ENCODE data around the gene KRT76.

Gene KRT76

DNA sequence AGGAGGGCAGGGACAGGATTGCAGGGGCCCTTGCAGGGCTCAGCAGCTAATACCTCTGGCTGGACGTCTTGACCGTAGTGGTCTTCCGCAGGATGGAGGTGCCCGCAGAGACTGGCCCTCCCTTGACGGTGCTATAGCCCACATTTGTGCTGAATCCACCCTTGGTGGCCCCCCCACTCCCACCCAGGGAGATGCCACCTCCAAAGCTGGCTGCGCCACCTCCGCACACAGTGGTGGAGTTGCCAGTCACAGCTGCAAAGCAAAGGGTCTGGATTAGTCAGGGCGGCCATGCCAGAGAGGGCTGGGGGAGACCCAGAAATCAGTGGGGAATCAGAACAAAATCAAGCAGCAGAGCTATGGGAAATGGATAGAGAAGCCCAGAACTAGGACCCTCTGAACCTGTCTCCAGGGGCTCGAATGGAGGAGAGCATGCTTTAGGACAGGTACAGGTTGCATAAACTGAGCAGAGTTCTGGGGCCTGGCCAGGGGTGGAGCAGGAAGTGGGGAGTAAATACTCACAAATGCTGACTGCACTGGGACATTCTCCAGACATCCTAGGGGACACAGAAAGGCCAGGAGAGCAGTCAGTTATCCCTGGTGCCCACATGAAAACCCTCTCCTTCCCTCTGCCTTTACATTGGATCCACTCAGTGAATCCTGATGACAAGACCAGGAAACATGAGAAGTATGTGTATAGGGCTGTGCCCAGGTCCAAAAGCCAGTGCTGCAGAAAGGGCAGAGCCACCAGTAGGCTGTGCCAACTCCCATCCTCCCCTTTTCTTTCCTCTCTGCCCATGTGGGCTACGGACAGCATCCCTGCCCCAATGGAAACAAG is 44.9 kb upstream of the KRT76 start:
- Histone ChIP-seq H3K4me1 (ENCODE audit: control insufficient read depth, low read depth, low read length) (no peaks in the 10 kb centered on the region), H3K27ac (ENCODE audit: low read depth, low read length) (no peak overlapping the region), H3K79me1 (ENCODE audit: low read length) (no peaks in the 10 kb centered on the region), H2AK5ac (ENCODE audit: low read length) (no peak overlapping the region), H3K56ac (ENCODE audit: low read length) (no peak overlapping the region), H3K9ac (ENCODE audit: low read length) (no peak overlapping the region), H4K5ac (ENCODE audit: low read length) (no peak overlapping the region), H3K4me2 (ENCODE audit: low read length) (no peak overlapping the region), H3K4me3 (ENCODE audit: low read length) (no peak overlapping the region), H3K18ac (ENCODE audit: low read length) (no peak overlapping the region), H2BK120ac (ENCODE audit: low read depth, low read length) (no peak overlapping the region), H3K27me3 (ENCODE audit: insufficient read depth, low read length, poor library complexity) (no peaks in the 10 kb centered on the region), H3K23ac (ENCODE audit: low read length) (no peak overlapping the region), H3K36me3 (ENCODE audit: control insufficient read depth, insufficient read depth, low read length) (no peaks in the 10 kb centered on the region), H2BK15ac (replicated peaks; ENCODE audit: low read depth) (no peak overlapping the region), H4K8ac (ENCODE audit: low read depth, low read length) (no peak overlapping the region), H3K4ac (ENCODE audit: low read depth, low read length) (no peak overlapping the region), H3K79me2 (ENCODE audit: control insufficient read depth, insufficient read depth, low read length) (no peaks in the 10 kb centered on the region), H2BK5ac (ENCODE audit: low read length) (no peak overlapping the region)
- DNase-seq: no peak
- WGBS (ENCODE audit: extremely low coverage, insufficient coverage, low lambda C conversion rate): no CpG with 5 or more reads among the region's 10 CpGs

- H2BK5ac ChIP-seq (ENCODE audit: low read length): no peak overlapping the region
- no CpG with 5 or more reads among the region's 4 CpGs for WGBS (ENCODE audit: extremely low coverage, insufficient coverage, low lambda C conversion rate)
- H3K36me3 ChIP-seq (ENCODE audit: control insufficient read depth, insufficient read depth, low read length): no peaks in the 10 kb centered on the region
- H2BK120ac ChIP-seq (ENCODE audit: low read depth, low read length): no peak overlapping the region
- no peak overlapping the region for H3K9ac ChIP-seq (ENCODE audit: low read length)
- no peaks in the 10 kb centered on the region for H3K27me3 ChIP-seq (ENCODE audit: insufficient read depth, low read length, poor library complexity)
- no peak overlapping the region for H3K4me3 ChIP-seq (ENCODE audit: low read length)
- H4K5ac ChIP-seq (ENCODE audit: low read length): no peak overlapping the region
- no peak overlapping the region for H4K8ac ChIP-seq (ENCODE audit: low read depth, low read length)
- no peak overlapping the region for H2BK15ac ChIP-seq (replicated peaks; ENCODE audit: low read depth)
- no peaks in the 10 kb centered on the region for H3K79me1 ChIP-seq (ENCODE audit: low read length)
- H2AK5ac ChIP-seq (ENCODE audit: low read length): no peak overlapping the region
- no peaks in the 10 kb centered on the region for H3K79me2 ChIP-seq (ENCODE audit: control insufficient read depth, insufficient read depth, low read length)
- H3K4me1 ChIP-seq (ENCODE audit: control insufficient read depth, low read depth, low read length): no peaks in the 10 kb centered on the region
- H3K23ac ChIP-seq (ENCODE audit: low read length): no peak overlapping the region
- H3K27ac ChIP-seq (ENCODE audit: low read depth, low read length): no peak overlapping the region
- DNase-seq: no peak
- H3K56ac ChIP-seq (ENCODE audit: low read length): no peak overlapping the region
- no peak overlapping the region for H3K18ac ChIP-seq (ENCODE audit: low read length)
- no peak overlapping the region for H3K4ac ChIP-seq (ENCODE audit: low read depth, low read length)
- no peak overlapping the region for H3K4me2 ChIP-seq (ENCODE audit: low read length)
Observed at GRCh38 chr12:52821071-52821730, 44.1 kb upstream of the KRT76 start.

GRCh38 chr12:52820521-52820920 is 43.4 kb upstream of the KRT76 start:
- Histone ChIP-seq H3K4me2 (ENCODE audit: low read length) (no peak overlapping the region), H3K4ac (ENCODE audit: low read depth, low read length) (no peak overlapping the region), H3K27ac (ENCODE audit: low read depth, low read length) (no peak overlapping the region), H3K27me3 (ENCODE audit: insufficient read depth, low read length, poor library complexity) (no peaks in the 10 kb centered on the region), H3K36me3 (ENCODE audit: control insufficient read depth, insufficient read depth, low read length) (no peaks in the 10 kb centered on the region), H3K56ac (ENCODE audit: low read length) (no peak overlapping the region), H3K23ac (ENCODE audit: low read length) (no peak overlapping the region), H3K4me1 (ENCODE audit: control insufficient read depth, low read depth, low read length) (no peaks in the 10 kb centered on the region), H3K79me1 (ENCODE audit: low read length) (no peaks in the 10 kb centered on the region), H2BK120ac (ENCODE audit: low read depth, low read length) (no peak overlapping the region), H2BK15ac (replicated peaks; ENCODE audit: low read depth) (no peak overlapping the region), H3K18ac (ENCODE audit: low read length) (no peak overlapping the region), H2AK5ac (ENCODE audit: low read length) (no peak overlapping the region), H3K4me3 (ENCODE audit: low read length) (no peak overlapping the region), H3K9ac (ENCODE audit: low read length) (no peak overlapping the region), H4K5ac (ENCODE audit: low read length) (no peak overlapping the region), H3K79me2 (ENCODE audit: control insufficient read depth, insufficient read depth, low read length) (no peaks in the 10 kb centered on the region), H4K8ac (ENCODE audit: low read depth, low read length) (no peak overlapping the region), H2BK5ac (ENCODE audit: low read length) (no peak overlapping the region)
- WGBS (ENCODE audit: extremely low coverage, insufficient coverage, low lambda C conversion rate): no CpG with 5 or more reads among the region's 6 CpGs
- no peak for DNase-seq

DNA sequence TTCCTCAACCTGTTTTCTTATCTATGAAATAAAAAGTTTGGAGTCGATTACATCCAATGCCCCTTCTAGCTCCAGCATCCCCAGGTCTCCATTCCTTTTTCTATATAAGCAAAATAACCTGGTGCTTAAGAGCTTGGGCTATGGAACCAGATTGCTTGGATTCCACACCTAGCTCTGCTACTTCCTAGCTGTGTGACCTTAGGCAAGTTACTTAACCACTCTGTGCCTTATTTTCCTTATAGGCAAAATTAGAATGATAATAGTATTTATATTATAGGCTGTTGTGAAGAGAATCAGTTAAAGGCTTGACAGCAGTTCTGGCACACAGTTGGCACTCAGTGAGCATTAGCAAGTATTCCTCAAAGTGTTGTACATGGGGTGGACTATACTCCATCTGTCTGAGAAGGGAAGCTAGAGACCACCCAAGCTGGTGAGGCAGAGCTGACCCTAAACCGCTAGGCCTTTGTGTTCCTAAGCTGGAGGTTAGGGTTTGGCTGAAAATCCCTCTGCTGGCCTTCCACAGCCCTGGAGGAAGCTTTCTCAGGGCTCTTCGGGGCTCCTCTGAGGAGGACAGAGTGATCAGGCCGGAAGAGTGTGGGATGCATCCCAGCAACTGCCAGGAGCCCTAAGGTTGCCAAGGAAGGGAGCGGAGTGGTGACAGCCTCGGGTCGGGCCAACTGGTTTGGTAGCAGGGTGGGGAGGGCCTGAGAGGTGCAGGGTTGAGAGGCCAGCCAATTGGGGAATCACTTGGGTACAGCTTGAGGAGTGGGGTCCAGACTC is 42.8 kb upstream of the KRT76 start:
- H3K4ac ChIP-seq (ENCODE audit: low read depth, low read length): no peak overlapping the region
- H3K4me2 ChIP-seq (ENCODE audit: low read length): no peak overlapping the region
- no peak overlapping the region for H3K9ac ChIP-seq (ENCODE audit: low read length)
- no peak overlapping the region for H3K4me3 ChIP-seq (ENCODE audit: low read length)
- no peak overlapping the region for H3K27ac ChIP-seq (ENCODE audit: low read depth, low read length)
- H3K56ac ChIP-seq (ENCODE audit: low read length): no peak overlapping the region
- no peak overlapping the region for H2BK120ac ChIP-seq (ENCODE audit: low read depth, low read length)
- no peaks in the 10 kb centered on the region for H3K4me1 ChIP-seq (ENCODE audit: control insufficient read depth, low read depth, low read length)
- H4K5ac ChIP-seq (ENCODE audit: low read length): no peak overlapping the region
- no peaks in the 10 kb centered on the region for H3K27me3 ChIP-seq (ENCODE audit: insufficient read depth, low read length, poor library complexity)
- H3K79me2 ChIP-seq (ENCODE audit: control insufficient read depth, insufficient read depth, low read length): no peaks in the 10 kb centered on the region
- no peak overlapping the region for H4K8ac ChIP-seq (ENCODE audit: low read depth, low read length)
- no peak overlapping the region for H2BK15ac ChIP-seq (replicated peaks; ENCODE audit: low read depth)
- no peak for DNase-seq
- H3K36me3 ChIP-seq (ENCODE audit: control insufficient read depth, insufficient read depth, low read length): no peaks in the 10 kb centered on the region
- no CpG with 5 or more reads among the region's 7 CpGs for WGBS (ENCODE audit: extremely low coverage, insufficient coverage, low lambda C conversion rate)
- no peak overlapping the region for H3K18ac ChIP-seq (ENCODE audit: low read length)
- no peaks in the 10 kb centered on the region for H3K79me1 ChIP-seq (ENCODE audit: low read length)
- no peak overlapping the region for H2BK5ac ChIP-seq (ENCODE audit: low read length)
- no peak overlapping the region for H3K23ac ChIP-seq (ENCODE audit: low read length)
- H2AK5ac ChIP-seq (ENCODE audit: low read length): no peak overlapping the region

GRCh38 chr12:52818887-52819420 is 41.8 kb upstream of the KRT76 start:
- DNase-seq: no peak
- H2BK5ac ChIP-seq (ENCODE audit: low read length): no peak overlapping the region
- no peak overlapping the region for H3K4me3 ChIP-seq (ENCODE audit: low read length)
- H3K36me3 ChIP-seq (ENCODE audit: control insufficient read depth, insufficient read depth, low read length): no peaks in the 10 kb centered on the region
- H3K18ac ChIP-seq (ENCODE audit: low read length): no peak overlapping the region
- H3K27me3 ChIP-seq (ENCODE audit: insufficient read depth, low read length, poor library complexity): no peaks in the 10 kb centered on the region
- no peak overlapping the region for H2BK120ac ChIP-seq (ENCODE audit: low read depth, low read length)
- H2AK5ac ChIP-seq (ENCODE audit: low read length): no peak overlapping the region
- no peak overlapping the region for H3K4me2 ChIP-seq (ENCODE audit: low read length)
- no peak overlapping the region for H4K8ac ChIP-seq (ENCODE audit: low read depth, low read length)
- no peak overlapping the region for H4K5ac ChIP-seq (ENCODE audit: low read length)
- no peak overlapping the region for H3K23ac ChIP-seq (ENCODE audit: low read length)
- WGBS (ENCODE audit: extremely low coverage, insufficient coverage, low lambda C conversion rate): no CpG with 5 or more reads among the region's 7 CpGs
- H3K4me1 ChIP-seq (ENCODE audit: control insufficient read depth, low read depth, low read length): no peaks in the 10 kb centered on the region
- no peak overlapping the region for H3K56ac ChIP-seq (ENCODE audit: low read length)
- no peak overlapping the region for H3K4ac ChIP-seq (ENCODE audit: low read depth, low read length)
- no peak overlapping the region for H3K27ac ChIP-seq (ENCODE audit: low read depth, low read length)
- no peak overlapping the region for H3K9ac ChIP-seq (ENCODE audit: low read length)
- H3K79me2 ChIP-seq (ENCODE audit: control insufficient read depth, insufficient read depth, low read length): no peaks in the 10 kb centered on the region
- H2BK15ac ChIP-seq (replicated peaks; ENCODE audit: low read depth): no peak overlapping the region
- H3K79me1 ChIP-seq (ENCODE audit: low read length): no peaks in the 10 kb centered on the region

Data from mesendoderm (in vitro differentiated cells).